GM12878 (cell line): ENCODE data around the gene PPP6R1. TPM values are rescaled to one million over a fixed set of nuclear protein-coding genes. Genes with fewer than 3 reads are reported as not detected.

Experiments
- ASH2L ChIP-seq: fragments of 300-600, 200-600 bp; sonication (generic); IDR thresholded peaks from 2 replicates; pipeline ENCODE4 v1.6.1; 2017; ENCODE audit warnings: low read depth, mild to moderate bottlenecking, borderline replicate concordance
- HCFC1 ChIP-seq: fragments of 150-350 bp; IDR thresholded peaks from 2 replicates; pipeline ENCODE4 v1.6.1; 2014; ENCODE audit warnings: low read length
- POLR2A ChIP-seq: IDR thresholded peaks from 2 replicates; pipeline ENCODE4 v1.6.1; 2011; ENCODE audit warnings: low read depth, mild to moderate bottlenecking, low read length
- SMC3 ChIP-seq: IDR thresholded peaks from 2 replicates; pipeline ENCODE4 v1.6.1; 2011; ENCODE audit warnings: low read length, improper control_type of control experiment, borderline replicate concordance
- SPI1 ChIP-seq: IDR thresholded peaks from 2 replicates; pipeline ENCODE4 v1.6.1; 2011; ENCODE audit warnings: low read depth, mild to moderate bottlenecking, low read length, moderate library complexity, borderline replicate concordance; ENCODE audit not compliant: insufficient read depth
- ZBED1 ChIP-seq: IDR thresholded peaks from 2 replicates; pipeline ENCODE4 v1.6.1; 2016; ENCODE audit warnings: borderline replicate concordance
- ZBTB4 ChIP-seq: fragments of 450-650 bp; formaldehyde crosslinking; IDR thresholded peaks from 2 replicates; pipeline ENCODE4 v1.4.0; 2022; ENCODE audit warnings: mild to moderate bottlenecking, moderate library complexity
- ZNF622 ChIP-seq: fragments of 450-650 bp; IDR thresholded peaks from 2 replicates; pipeline ENCODE4 v1.6.1; 2017; ENCODE audit warnings: mild to moderate bottlenecking, inconsistent platforms
- polyA plus RNA-seq, 11 experiments: library from polyadenylated mRNA; depleted of rRNA in 4 of 11; unstranded in 6 of 11; stranded (reverse) in 5 of 11; fragments of >200 nt; fragmentation: Nextera tagmentation in 4 of 11; fragmentation: Illumina TruSeq in 1 of 11; extraction: Ambion mirVana in 4 of 11; extraction: Trizol in 1 of 11; gene quantifications; 1 replicate in 1 of 11; 2 replicates in 10 of 11; pipeline versions ENCODE4 v1.2.1 to v1.2.3, GENCODE V29; 2011 to 2016; ENCODE audit warnings: inconsistent platforms in 2 of 11, missing spikeins in 2 of 11, low read depth in 1 of 11
- total RNA-seq, 4 experiments: library from RNA; depleted of rRNA in 3 of 4; stranded (reverse); fragments of >200 nt in 3 of 4; fragmentation: Illumina TruSeq in 1 of 4; extraction: Trizol in 1 of 4; gene quantifications; 2 replicates each; pipeline versions ENCODE4 v1.2.1 to v1.2.3, GENCODE V29; 2013 to 2021
- TF ChIP-seq, protein P1 (sequence below): fragments of 450-650 bp; formaldehyde crosslinking; IDR thresholded peaks from 2 replicates; pipeline ENCODE4 v1.5.0; 2022; ENCODE audit warnings: mild to moderate bottlenecking, missing genetic modification characterization
- TF ChIP-seq, protein P2 (sequence below): fragments of 450-650 bp; conservative IDR thresholded peaks from 2 replicates; pipeline ENCODE4 v1.6.1; 2017; ENCODE audit warnings: mild to moderate bottlenecking, moderate library complexity
- TF ChIP-seq, protein P3 (sequence below): IDR thresholded peaks from 2 replicates; pipeline ENCODE4 v1.6.1; 2011; ENCODE audit warnings: borderline replicate concordance, low read depth, mild to moderate bottlenecking, moderate library complexity, low read length; ENCODE audit not compliant: insufficient read depth, poor library complexity, severe bottlenecking
- TF ChIP-seq, protein P4 (sequence below): IDR thresholded peaks from 2 replicates; pipeline ENCODE4 v1.6.1; 2012; ENCODE audit warnings: low read length, inconsistent platforms
- TF ChIP-seq, protein P5 (sequence below): IDR thresholded peaks from 2 replicates; pipeline ENCODE4 v1.6.1; 2012; ENCODE audit warnings: mild to moderate bottlenecking, low read depth, low read length

PPP6R1 gene
- total and polyA plus RNA-seq, 10 of the 15 experiments (the other 5 are each of a cell fraction or from before 2014, with no cell fraction given): 0.80 to 173 (median 63.7) TPM

- TF ChIP-seq, protein P1, sequence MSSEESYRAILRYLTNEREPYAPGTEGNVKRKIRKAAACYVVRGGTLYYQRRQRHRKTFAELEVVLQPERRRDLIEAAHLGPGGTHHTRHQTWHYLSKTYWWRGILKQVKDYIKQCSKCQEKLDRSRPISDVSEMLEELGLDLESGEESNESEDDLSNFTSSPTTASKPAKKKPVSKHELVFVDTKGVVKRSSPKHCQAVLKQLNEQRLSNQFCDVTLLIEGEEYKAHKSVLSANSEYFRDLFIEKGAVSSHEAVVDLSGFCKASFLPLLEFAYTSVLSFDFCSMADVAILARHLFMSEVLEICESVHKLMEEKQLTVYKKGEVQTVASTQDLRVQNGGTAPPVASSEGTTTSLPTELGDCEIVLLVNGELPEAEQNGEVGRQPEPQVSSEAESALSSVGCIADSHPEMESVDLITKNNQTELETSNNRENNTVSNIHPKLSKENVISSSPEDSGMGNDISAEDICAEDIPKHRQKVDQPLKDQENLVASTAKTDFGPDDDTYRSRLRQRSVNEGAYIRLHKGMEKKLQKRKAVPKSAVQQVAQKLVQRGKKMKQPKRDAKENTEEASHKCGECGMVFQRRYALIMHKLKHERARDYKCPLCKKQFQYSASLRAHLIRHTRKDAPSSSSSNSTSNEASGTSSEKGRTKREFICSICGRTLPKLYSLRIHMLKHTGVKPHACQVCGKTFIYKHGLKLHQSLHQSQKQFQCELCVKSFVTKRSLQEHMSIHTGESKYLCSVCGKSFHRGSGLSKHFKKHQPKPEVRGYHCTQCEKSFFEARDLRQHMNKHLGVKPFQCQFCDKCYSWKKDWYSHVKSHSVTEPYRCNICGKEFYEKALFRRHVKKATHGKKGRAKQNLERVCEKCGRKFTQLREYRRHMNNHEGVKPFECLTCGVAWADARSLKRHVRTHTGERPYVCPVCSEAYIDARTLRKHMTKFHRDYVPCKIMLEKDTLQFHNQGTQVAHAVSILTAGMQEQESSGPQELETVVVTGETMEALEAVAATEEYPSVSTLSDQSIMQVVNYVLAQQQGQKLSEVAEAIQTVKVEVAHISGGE: no peak
- no peak for TF ChIP-seq SMC3
- no peak for TF ChIP-seq HCFC1
- TF ChIP-seq SPI1: peak; percentile 18; the same call in 1 of the 2 replicates
- TF ChIP-seq, protein P2, sequence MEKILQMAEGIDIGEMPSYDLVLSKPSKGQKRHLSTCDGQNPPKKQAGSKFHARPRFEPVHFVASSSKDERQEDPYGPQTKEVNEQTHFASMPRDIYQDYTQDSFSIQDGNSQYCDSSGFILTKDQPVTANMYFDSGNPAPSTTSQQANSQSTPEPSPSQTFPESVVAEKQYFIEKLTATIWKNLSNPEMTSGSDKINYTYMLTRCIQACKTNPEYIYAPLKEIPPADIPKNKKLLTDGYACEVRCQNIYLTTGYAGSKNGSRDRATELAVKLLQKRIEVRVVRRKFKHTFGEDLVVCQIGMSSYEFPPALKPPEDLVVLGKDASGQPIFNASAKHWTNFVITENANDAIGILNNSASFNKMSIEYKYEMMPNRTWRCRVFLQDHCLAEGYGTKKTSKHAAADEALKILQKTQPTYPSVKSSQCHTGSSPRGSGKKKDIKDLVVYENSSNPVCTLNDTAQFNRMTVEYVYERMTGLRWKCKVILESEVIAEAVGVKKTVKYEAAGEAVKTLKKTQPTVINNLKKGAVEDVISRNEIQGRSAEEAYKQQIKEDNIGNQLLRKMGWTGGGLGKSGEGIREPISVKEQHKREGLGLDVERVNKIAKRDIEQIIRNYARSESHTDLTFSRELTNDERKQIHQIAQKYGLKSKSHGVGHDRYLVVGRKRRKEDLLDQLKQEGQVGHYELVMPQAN: peak; percentile 37
- TF ChIP-seq ZBTB4: no peak
- TF ChIP-seq ASH2L: no peak
- no peak for TF ChIP-seq ZNF622
- no peak for TF ChIP-seq ZBED1
- TF ChIP-seq, protein P3, sequence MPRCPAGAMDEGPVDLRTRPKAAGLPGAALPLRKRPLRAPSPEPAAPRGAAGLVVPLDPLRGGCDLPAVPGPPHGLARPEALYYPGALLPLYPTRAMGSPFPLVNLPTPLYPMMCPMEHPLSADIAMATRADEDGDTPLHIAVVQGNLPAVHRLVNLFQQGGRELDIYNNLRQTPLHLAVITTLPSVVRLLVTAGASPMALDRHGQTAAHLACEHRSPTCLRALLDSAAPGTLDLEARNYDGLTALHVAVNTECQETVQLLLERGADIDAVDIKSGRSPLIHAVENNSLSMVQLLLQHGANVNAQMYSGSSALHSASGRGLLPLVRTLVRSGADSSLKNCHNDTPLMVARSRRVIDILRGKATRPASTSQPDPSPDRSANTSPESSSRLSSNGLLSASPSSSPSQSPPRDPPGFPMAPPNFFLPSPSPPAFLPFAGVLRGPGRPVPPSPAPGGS: no peak
- TF ChIP-seq, protein P4, sequence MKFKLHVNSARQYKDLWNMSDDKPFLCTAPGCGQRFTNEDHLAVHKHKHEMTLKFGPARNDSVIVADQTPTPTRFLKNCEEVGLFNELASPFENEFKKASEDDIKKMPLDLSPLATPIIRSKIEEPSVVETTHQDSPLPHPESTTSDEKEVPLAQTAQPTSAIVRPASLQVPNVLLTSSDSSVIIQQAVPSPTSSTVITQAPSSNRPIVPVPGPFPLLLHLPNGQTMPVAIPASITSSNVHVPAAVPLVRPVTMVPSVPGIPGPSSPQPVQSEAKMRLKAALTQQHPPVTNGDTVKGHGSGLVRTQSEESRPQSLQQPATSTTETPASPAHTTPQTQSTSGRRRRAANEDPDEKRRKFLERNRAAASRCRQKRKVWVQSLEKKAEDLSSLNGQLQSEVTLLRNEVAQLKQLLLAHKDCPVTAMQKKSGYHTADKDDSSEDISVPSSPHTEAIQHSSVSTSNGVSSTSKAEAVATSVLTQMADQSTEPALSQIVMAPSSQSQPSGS: no peak
- peak; percentile 63 for TF ChIP-seq POLR2A
- TF ChIP-seq, protein P5, sequence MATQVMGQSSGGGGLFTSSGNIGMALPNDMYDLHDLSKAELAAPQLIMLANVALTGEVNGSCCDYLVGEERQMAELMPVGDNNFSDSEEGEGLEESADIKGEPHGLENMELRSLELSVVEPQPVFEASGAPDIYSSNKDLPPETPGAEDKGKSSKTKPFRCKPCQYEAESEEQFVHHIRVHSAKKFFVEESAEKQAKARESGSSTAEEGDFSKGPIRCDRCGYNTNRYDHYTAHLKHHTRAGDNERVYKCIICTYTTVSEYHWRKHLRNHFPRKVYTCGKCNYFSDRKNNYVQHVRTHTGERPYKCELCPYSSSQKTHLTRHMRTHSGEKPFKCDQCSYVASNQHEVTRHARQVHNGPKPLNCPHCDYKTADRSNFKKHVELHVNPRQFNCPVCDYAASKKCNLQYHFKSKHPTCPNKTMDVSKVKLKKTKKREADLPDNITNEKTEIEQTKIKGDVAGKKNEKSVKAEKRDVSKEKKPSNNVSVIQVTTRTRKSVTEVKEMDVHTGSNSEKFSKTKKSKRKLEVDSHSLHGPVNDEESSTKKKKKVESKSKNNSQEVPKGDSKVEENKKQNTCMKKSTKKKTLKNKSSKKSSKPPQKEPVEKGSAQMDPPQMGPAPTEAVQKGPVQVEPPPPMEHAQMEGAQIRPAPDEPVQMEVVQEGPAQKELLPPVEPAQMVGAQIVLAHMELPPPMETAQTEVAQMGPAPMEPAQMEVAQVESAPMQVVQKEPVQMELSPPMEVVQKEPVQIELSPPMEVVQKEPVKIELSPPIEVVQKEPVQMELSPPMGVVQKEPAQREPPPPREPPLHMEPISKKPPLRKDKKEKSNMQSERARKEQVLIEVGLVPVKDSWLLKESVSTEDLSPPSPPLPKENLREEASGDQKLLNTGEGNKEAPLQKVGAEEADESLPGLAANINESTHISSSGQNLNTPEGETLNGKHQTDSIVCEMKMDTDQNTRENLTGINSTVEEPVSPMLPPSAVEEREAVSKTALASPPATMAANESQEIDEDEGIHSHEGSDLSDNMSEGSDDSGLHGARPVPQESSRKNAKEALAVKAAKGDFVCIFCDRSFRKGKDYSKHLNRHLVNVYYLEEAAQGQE: no peak
Measured at GRCh38 chr19:55255618-55256423, 3.0 kb downstream of the PPP6R1 start (continued).
